GM12892 (cell line): Measurements from ENCODE around the gene DZIP1.

Source experiments
- DNase-seq: peaks from one replicate; pipeline ENCODE4 v3.0.0; 2011; ENCODE audit not compliant: insufficient read length
- FAIRE-seq: peaks from 2 replicates; lab custom pipeline; 2011; peaks lifted over from hg19 to GRCh38; lab: Jason Lieb, UNC
- POLR2A ChIP-seq: IDR thresholded peaks from 2 replicates; pipeline ENCODE4 v1.6.1; 2011; ENCODE audit warnings: low read depth, low read length, control low read depth
- POLR2AphosphoS5 ChIP-seq: IDR thresholded peaks from 2 replicates; pipeline ENCODE4 v1.6.1; 2011; ENCODE audit warnings: low read depth, low read length, control low read depth
- TAF1 ChIP-seq: IDR thresholded peaks from 2 replicates; pipeline ENCODE4 v1.6.1; 2011; ENCODE audit warnings: low read depth, mild to moderate bottlenecking, control low read depth, low read length, borderline replicate concordance

The DZIP1 gene

GRCh38 chr13:95660981-95661581 lies 16.6 kb upstream of the DZIP1 start:
- FAIRE-seq (no peak), DNase-seq (no peak)
- TF ChIP-seq POLR2A (no peak), POLR2AphosphoS5 (no peak), TAF1 (no peak)

- TF ChIP-seq TAF1, result no peak
- no peak for TF ChIP-seq POLR2A
- TF ChIP-seq POLR2AphosphoS5, result no peak
- DNase-seq (no peak), FAIRE-seq (peak; percentile 62)
These were observed 15.0 kb upstream of the DZIP1 start for GRCh38 chr13:95659500-95659899.

- DNase-seq (no peak), FAIRE-seq (no peak)
These were observed 12.0 kb upstream of the DZIP1 start for GRCh38 chr13:95656386-95657015.

GRCh38 chr13:95652821-95653220 lies 8.3 kb upstream of the DZIP1 start:
- TF ChIP-seq POLR2A (no peak), POLR2AphosphoS5 (no peak), TAF1 (no peak)
- DNase-seq (no peak), FAIRE-seq (no peak)

More at GRCh38 chr13:95656386-95657015, 12.0 kb upstream of the DZIP1 start:
- TF ChIP-seq POLR2AphosphoS5, result no peak
- no peak for TF ChIP-seq POLR2A
- TF ChIP-seq TAF1, result no peak

- no peak for DNase-seq
- TF ChIP-seq POLR2A, result no peak
- no peak for TF ChIP-seq POLR2AphosphoS5
- TF ChIP-seq TAF1, result no peak
- peak; percentile 24 for FAIRE-seq
These were observed 7.8 kb upstream of the DZIP1 start for GRCh38 chr13:95652244-95652764.

- no peak for DNase-seq
- TF ChIP-seq POLR2AphosphoS5, result no peak
- TF ChIP-seq TAF1, result no peak
- TF ChIP-seq POLR2A, result no peak
- no peak for FAIRE-seq
These were observed 6.2 kb upstream of the DZIP1 start for GRCh38 chr13:95650696-95651095.

GRCh38 chr13:95647321-95647720 lies 2.8 kb upstream of the DZIP1 start:
- FAIRE-seq, result no peak
- DNase-seq, result no peak
- TF ChIP-seq POLR2AphosphoS5 (no peak), POLR2A (no peak), TAF1 (no peak)

GRCh38 chr13:95643936-95644598 lies 439 bp downstream of the DZIP1 start:
- no peak for FAIRE-seq
- TF ChIP-seq POLR2A, result no peak
- TF ChIP-seq POLR2AphosphoS5, result no peak
- TF ChIP-seq TAF1, result no peak
- DNase-seq, result no peak

- FAIRE-seq (no peak), DNase-seq (no peak)
These were observed 953 bp downstream of the DZIP1 start for GRCh38 chr13:95643571-95643935.

GRCh38 chr13:95642999-95643398 lies 1.5 kb downstream of the DZIP1 start:
- no peak for FAIRE-seq
- DNase-seq, result no peak
- TF ChIP-seq POLR2AphosphoS5 (no peak), TAF1 (no peak), POLR2A (no peak)

More at GRCh38 chr13:95643571-95643935, 953 bp downstream of the DZIP1 start:
- TF ChIP-seq POLR2A (no peak), TAF1 (no peak), POLR2AphosphoS5 (no peak)

- no peak for DNase-seq
- FAIRE-seq, result no peak
- TF ChIP-seq POLR2AphosphoS5 (no peak), TAF1 (no peak), POLR2A (no peak)
These were observed 2.4 kb downstream of the DZIP1 start for GRCh38 chr13:95642028-95642621.
